GM21737 (cell line): Measurements from ENCODE around the gene DHRSX.

ENCODE experiments used
- ATAC-seq: cut with Tn5 transposase; IDR thresholded peaks from one replicate; pipeline ENCODE4 v1.9.1; 2021; ENCODE audit warnings: mild to moderate bottlenecking, moderate library complexity; ENCODE audit not compliant: unreplicated experiment

DHRSX gene

DNA sequence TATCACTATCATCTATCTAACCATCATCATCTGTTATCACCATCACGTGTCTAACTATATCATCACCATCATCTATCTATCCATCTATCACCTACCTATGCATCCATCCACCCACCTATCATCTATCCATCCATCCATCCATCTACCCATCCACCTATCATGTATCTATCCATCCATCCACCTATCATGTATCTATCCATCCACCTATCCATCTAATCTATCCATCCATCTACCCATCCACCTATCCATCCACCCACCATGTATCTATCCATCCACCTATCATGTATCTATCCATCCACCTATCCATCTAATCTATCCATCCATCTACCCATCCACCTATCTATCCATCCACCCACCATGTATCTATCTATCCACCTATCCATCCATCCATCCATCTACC lies 316.7 kb downstream of the DHRSX start:
- no peak for ATAC-seq

DNA sequence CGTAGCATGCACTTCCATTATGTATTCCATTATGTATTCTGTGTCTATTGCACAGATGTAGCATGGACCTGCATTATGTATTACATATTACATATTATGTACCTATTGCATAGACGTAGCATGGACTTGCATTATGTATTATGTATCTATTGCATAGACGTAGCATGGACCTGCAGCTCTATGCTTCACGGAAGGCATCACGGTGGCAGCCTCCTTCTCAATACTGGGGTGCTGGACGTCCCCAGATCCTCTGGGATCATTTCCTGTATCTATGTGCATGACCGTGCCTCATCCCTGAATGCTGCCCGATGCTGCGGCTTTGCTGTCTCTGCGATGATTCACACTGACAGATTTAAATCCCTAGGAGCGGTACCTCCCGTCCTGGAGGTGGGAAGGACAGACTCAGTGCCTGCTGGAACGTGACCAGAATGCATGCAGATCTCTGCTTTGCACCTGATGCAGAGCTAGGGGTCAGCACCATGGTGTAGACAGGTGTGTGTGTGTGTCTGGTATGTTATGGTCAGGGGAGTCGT lies 317.5 kb downstream of the DHRSX start:
- ATAC-seq: no peak

DNA sequence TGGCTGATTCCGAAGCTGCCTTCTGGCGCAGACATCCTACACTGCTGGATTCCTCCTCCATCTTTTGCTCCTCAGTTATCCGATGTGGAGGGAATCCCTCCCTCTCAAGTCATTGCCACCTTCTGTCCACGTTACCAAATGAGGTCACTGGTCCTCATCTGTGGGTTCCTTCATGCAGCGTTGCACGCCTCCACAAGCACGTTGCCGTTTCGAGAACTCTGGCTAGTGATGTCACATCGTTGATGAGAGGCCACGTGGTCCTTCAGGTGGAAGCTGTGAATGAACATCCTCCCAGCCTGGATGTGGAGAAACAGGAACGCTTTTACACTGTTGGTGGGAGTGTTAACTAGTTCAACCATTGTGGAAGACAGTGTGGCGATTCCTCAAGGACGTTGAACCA lies 323.2 kb downstream of the DHRSX start:
- ATAC-seq: no peak

DNA sequence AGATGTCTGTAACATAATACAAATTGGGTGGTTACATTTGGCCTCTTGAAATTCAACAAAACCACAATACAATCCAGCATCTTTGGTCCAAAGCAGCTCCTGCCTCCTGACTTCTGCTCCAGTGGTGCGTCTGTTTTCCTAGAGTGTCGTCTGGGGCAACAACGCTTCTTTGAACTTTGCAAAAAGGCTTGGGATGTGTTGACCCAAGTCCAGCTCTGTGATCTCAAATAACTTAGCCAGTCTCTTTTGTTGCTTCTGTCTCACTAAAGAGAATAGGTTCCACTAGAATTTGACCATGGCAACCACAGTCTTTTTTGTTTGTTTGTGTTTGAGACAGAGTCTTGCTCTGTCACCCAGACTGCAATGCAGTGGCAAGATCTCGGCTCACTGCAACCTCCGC lies 324.0 kb downstream of the DHRSX start:
- ATAC-seq: no peak

DNA sequence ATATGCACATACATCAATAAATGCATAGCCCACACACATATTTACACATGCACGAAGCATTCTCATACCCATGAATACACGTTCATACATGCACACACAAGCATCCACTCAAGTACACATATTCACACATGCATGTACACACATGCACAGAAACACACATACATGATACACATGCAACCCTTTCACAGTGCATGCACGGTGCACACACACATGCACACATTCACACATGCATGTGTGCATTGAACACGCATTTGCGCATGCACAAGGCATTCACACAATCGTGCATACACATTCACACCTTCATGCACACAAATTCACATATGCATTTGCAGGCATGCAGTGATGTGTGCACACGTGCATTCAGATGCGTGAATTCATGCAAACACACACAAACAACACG lies 324.5 kb downstream of the DHRSX start:
- no peak for ATAC-seq

DNA sequence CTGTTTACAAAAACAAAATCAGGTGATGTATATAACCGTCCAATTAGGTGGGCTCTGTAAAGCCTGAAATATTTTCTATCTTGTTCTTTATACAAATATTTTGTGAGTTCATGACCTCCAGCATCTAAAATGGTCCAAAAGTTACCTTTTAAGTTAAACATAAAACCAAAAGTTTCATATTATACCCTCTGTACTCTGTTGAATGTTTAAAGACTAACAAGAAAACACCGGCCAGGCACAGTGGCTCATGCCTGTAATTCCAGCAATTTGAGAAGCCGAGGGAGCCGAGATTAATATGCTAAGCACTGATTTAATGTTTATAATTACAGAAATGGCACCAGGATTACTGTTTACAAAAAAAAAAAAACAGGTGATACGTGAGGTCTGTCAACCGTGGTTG lies 328.4 kb downstream of the DHRSX start:
- no peak for ATAC-seq
